GM12878 (cell line): ENCODE data around the gene ZBTB16. TPM values are rescaled to one million over a fixed set of nuclear protein-coding genes. Genes with fewer than 3 reads are reported as not detected.

Experiments
- ATAC-seq: fragments of 200-7000 bp; cut with Tn5 transposase; 3 replicates; pipeline ENCODE4 v1.9.1; 2020; ENCODE audit warnings: mild to moderate bottlenecking, moderate library complexity
- BruUV-seq: library from RNA; stranded (reverse); fragments of 400-500 nt; replicated peaks from 2 replicates; lab custom pipeline; 2021; lab: Mats Ljungman, UMichigan
- CTCF ChIA-PET: fragments of 300-600 bp; sonication (Branson Sonifier 250); formaldehyde crosslinking; extraction: SDS; loops from one replicate; lab custom pipeline; 2021; ENCODE audit warnings: inconsistent platforms; lab: Yijun Ruan, JAX
- POLR2A ChIA-PET: fragments of 350-600 bp; formaldehyde crosslinking; extraction: SDS; loops from one replicate; lab custom pipeline; 2021; ENCODE audit warnings: inconsistent platforms; lab: Charles Lee
- RAD21 ChIA-PET: fragments of 300-600 bp; sonication (Branson Sonifier 250); formaldehyde crosslinking; loops from one replicate; lab custom pipeline; 2023; ENCODE audit warnings: antibody characterized with exemption; ENCODE audit not compliant: unreplicated experiment; lab: Charles Lee
- SMC1A ChIA-PET: fragments of 300-600 bp; sonication (Branson Sonifier 250); formaldehyde crosslinking; loops from one replicate; lab custom pipeline; 2023; ENCODE audit not compliant: unreplicated experiment, uncharacterized antibody; lab: Charles Lee
- DNase-seq: peaks from one replicate; pipeline ENCODE4 v3.0.0-alpha.2; 2011; ENCODE audit warnings: low read depth, low spot score
- FAIRE-seq: peaks from 3 replicates; lab custom pipeline; 2011; peaks lifted over from hg19 to GRCh38; lab: Jason Lieb, UNC
- H2AFZ ChIP-seq: 2 replicates; pipeline ENCODE4 v1.6.0; 2011; ENCODE audit warnings: low read depth, low read length, control low read depth; ENCODE audit not compliant: control insufficient read depth
- H3K27ac ChIP-seq: 2 replicates; pipeline ENCODE4 v1.5.1; 2011; ENCODE audit warnings: control low read depth; ENCODE audit not compliant: control insufficient read depth, insufficient read depth
- H3K27me3 ChIP-seq, 2 experiments: replicated peaks in 1 of 2; 2 replicates each; pipeline versions ENCODE4 v1.6.0 to v1.6.1; 2011; ENCODE audit warnings: low read length in 1 of 2; ENCODE audit not compliant: control insufficient read depth in 2 of 2, insufficient read depth in 2 of 2
- H3K36me3 ChIP-seq, 2 experiments: 2 replicates each; pipeline ENCODE4 v1.5.1; 2011; ENCODE audit warnings: low read length in 1 of 2; ENCODE audit not compliant: control insufficient read depth in 2 of 2, insufficient read depth in 2 of 2
- H3K4me1 ChIP-seq: 2 replicates; pipeline ENCODE4 v1.6.1; 2011; ENCODE audit warnings: mild to moderate bottlenecking, low read length, moderate library complexity, mixed read lengths; ENCODE audit not compliant: control insufficient read depth, insufficient read depth
- H3K4me2 ChIP-seq: 2 replicates; pipeline ENCODE4 v1.6.0; 2011; ENCODE audit warnings: control low read depth; ENCODE audit not compliant: control insufficient read depth, insufficient read depth
- H3K4me3 ChIP-seq: fragments of 200-600 bp; sonication (generic); 2 replicates; pipeline ENCODE4 v1.5.1; 2016
- H3K79me2 ChIP-seq: 2 replicates; pipeline ENCODE4 v1.6.0; 2011; ENCODE audit warnings: low read length; ENCODE audit not compliant: control insufficient read depth, insufficient read depth
- H3K9ac ChIP-seq: 2 replicates; pipeline ENCODE4 v1.8.0; 2011; ENCODE audit warnings: low read length, control low read depth, mixed read lengths; ENCODE audit not compliant: control insufficient read depth, insufficient read depth
- H3K9me3 ChIP-seq: replicated peaks from 3 replicates; pipeline ENCODE4 v1.5.1; 2011; ENCODE audit warnings: mild to moderate bottlenecking, low read length; ENCODE audit not compliant: control insufficient read depth, insufficient read depth
- H4K20me1 ChIP-seq: 2 replicates; pipeline ENCODE4 v1.6.0; 2011; ENCODE audit not compliant: control insufficient read depth, insufficient read depth
- BCL11A ChIP-seq: IDR thresholded peaks from 2 replicates; pipeline ENCODE4 v1.6.1; 2011; ENCODE audit warnings: low read depth, low read length
- BHLHE40 ChIP-seq, 2 experiments: fragments of 450-650 bp in 1 of 2; IDR thresholded peaks; 2 replicates each; pipeline ENCODE4 v1.6.1; 2011 to 2017; ENCODE audit warnings: low read depth in 2 of 2, borderline replicate concordance in 1 of 2, improper control_type of control experiment in 1 of 2, low read length in 1 of 2, mild to moderate bottlenecking in 1 of 2
- CHD2 ChIP-seq: IDR thresholded peaks from 2 replicates; pipeline ENCODE4 v1.6.1; 2011; ENCODE audit warnings: low read depth, low read length, improper control_type of control experiment, borderline replicate concordance
- ELK1 ChIP-seq: IDR thresholded peaks from 2 replicates; pipeline ENCODE4 v1.6.1; 2012; ENCODE audit warnings: low read depth, low read length, improper control_type of control experiment
- IRF5 ChIP-seq: fragments of 450-650 bp; IDR thresholded peaks from 2 replicates; pipeline ENCODE4 v1.6.1; 2017; ENCODE audit warnings: borderline replicate concordance
- MLLT1 ChIP-seq: fragments of 450-650 bp; IDR thresholded peaks from 2 replicates; pipeline ENCODE4 v1.6.1; 2016; ENCODE audit warnings: mild to moderate bottlenecking
- MTA2 ChIP-seq: fragments of 450-650 bp; IDR thresholded peaks from 2 replicates; pipeline ENCODE4 v1.6.1; 2016; ENCODE audit warnings: low read depth, mild to moderate bottlenecking, moderate library complexity
- POU2F2 ChIP-seq: IDR thresholded peaks from 3 replicates; pipeline ENCODE4 v1.6.1; 2011; ENCODE audit warnings: low read depth, mild to moderate bottlenecking, low read length, borderline replicate concordance
- RAD51 ChIP-seq: fragments of 450-650 bp; IDR thresholded peaks from 2 replicates; pipeline ENCODE4 v1.6.1; 2016; ENCODE audit warnings: moderate library complexity, mild to moderate bottlenecking, inconsistent platforms
- RUNX3 ChIP-seq: IDR thresholded peaks from 2 replicates; pipeline ENCODE4 v1.6.1; 2012; ENCODE audit warnings: low read length, inconsistent platforms
- SMARCA5 ChIP-seq: fragments of 450-650 bp; IDR thresholded peaks from 2 replicates; pipeline ENCODE4 v1.6.1; 2017; ENCODE audit warnings: mild to moderate bottlenecking
- STAT1 ChIP-seq: fragments of 450-650 bp; conservative IDR thresholded peaks from 2 replicates; pipeline ENCODE4 v1.6.1; 2014; ENCODE audit warnings: antibody characterized with exemption, mild to moderate bottlenecking
- WRNIP1 ChIP-seq: IDR thresholded peaks from 2 replicates; pipeline ENCODE4 v1.6.1; 2011; ENCODE audit warnings: low read depth, low read length, improper control_type of control experiment, borderline replicate concordance
- YBX1 ChIP-seq: fragments of 450-650 bp; IDR thresholded peaks from 2 replicates; pipeline ENCODE4 v1.6.1; 2016; ENCODE audit warnings: antibody characterized with exemption
- ZBTB40 ChIP-seq: fragments of 450-650 bp; IDR thresholded peaks from 2 replicates; pipeline ENCODE4 v1.6.1; 2016; ENCODE audit warnings: mild to moderate bottlenecking, moderate library complexity, borderline replicate concordance
- ZNF24 ChIP-seq: fragments of 450-650 bp; IDR thresholded peaks from 2 replicates; pipeline ENCODE4 v1.6.1; 2017; ENCODE audit warnings: antibody characterized with exemption, mild to moderate bottlenecking
- WGBS: methylation state at CpG from one replicate; pipeline ENCODE4 v1.1.6; 2016; ENCODE audit warnings: low lambda C conversion rate; ENCODE audit not compliant: insufficient replicate concordance, insufficient coverage; ENCODE audit errors: missing lambda C conversion rate; 5-methylcytosine and 5-hydroxymethylcytosine counted together
- in situ Hi-C: fragments of 300-500 bp; cut with MboI; formaldehyde crosslinking; loops from 9 replicates; pipeline ENCODE4 v1.14.3; 2018; ENCODE audit warnings: mixed read lengths
- intact Hi-C: fragments of 100-400 bp; cut with micrococcal nuclease; formaldehyde crosslinking; loops from one replicate; pipeline ENCODE4 v1.14.2; 2022; ENCODE audit not compliant: unreplicated experiment
- polyA plus RNA-seq, 11 experiments: library from polyadenylated mRNA; depleted of rRNA in 4 of 11; unstranded in 6 of 11; stranded (reverse) in 5 of 11; fragments of >200 nt; fragmentation: Nextera tagmentation in 4 of 11; fragmentation: Illumina TruSeq in 1 of 11; extraction: Ambion mirVana in 4 of 11; extraction: Trizol in 1 of 11; gene quantifications; 1 replicate in 1 of 11; 2 replicates in 10 of 11; pipeline versions ENCODE4 v1.2.1 to v1.2.3, GENCODE V29; 2011 to 2016; ENCODE audit warnings: inconsistent platforms in 2 of 11, missing spikeins in 2 of 11, low read depth in 1 of 11
- total RNA-seq, 4 experiments: library from RNA; depleted of rRNA in 3 of 4; stranded (reverse); fragments of >200 nt in 3 of 4; fragmentation: Illumina TruSeq in 1 of 4; extraction: Trizol in 1 of 4; gene quantifications; 2 replicates each; pipeline versions ENCODE4 v1.2.1 to v1.2.3, GENCODE V29; 2013 to 2021

ZBTB16 gene
- total and polyA plus RNA-seq, 10 of the 15 experiments (the other 5 are each of a cell fraction or from before 2014, with no cell fraction given), result 0.38 TPM; not detected in 9

- no peak for TF ChIP-seq MLLT1
- no peak for TF ChIP-seq RUNX3
- no peak for TF ChIP-seq POU2F2
- TF ChIP-seq BHLHE40 (IDR thresholded peaks at IDR 0.05; ENCODE audit: borderline replicate concordance in 1 of 2, low read depth in 2 of 2, low read length in 1 of 2), result no peak
- no peak for TF ChIP-seq ZNF24
- no peak for TF ChIP-seq IRF5
Measured at GRCh38 chr11:114133548-114134329, 74.2 kb downstream of the ZBTB16 start (continued).

GRCh38 chr11:114134870-114135269 lies 75.4 kb downstream of the ZBTB16 start:
- ATAC-seq (no peak), DNase-seq (no peak), FAIRE-seq (no peak)
- Histone ChIP-seq H3K36me3 (no peaks in the 10 kb centered on the region), H4K20me1 (no peaks in the 10 kb centered on the region), H3K4me1 (no peaks in the 10 kb centered on the region), H3K4me3 (no peak overlapping the region), H3K79me2 (no peaks in the 10 kb centered on the region), H3K27ac (no peak overlapping the region), H3K27me3 (no peaks in the 10 kb centered on the region; a peak in 2 of 4 replicates), H3K4me2 (no peak overlapping the region), H3K9ac (no peak overlapping the region), H3K9me3 (no peaks in the 10 kb centered on the region), H2AFZ (no peak overlapping the region)
- ChIA-PET RAD21 (no interaction called here), SMC1A (no interaction called here), CTCF (no interaction called here), POLR2A (no interaction called here)
- in situ Hi-C loops (no loop called here), intact Hi-C loops (no loop called here)
- 13% methylated on average over 3 of the region's 3 CpGs for WGBS
- BruUV-seq, result no TSS peak
- TF ChIP-seq CHD2, result no peak
- TF ChIP-seq YBX1, result no peak
- TF ChIP-seq MTA2, result no peak
- TF ChIP-seq STAT1, result no peak
- no peak for TF ChIP-seq SMARCA5
- TF ChIP-seq ZBTB40, result no peak
- TF ChIP-seq ELK1, result no peak
- no peak for TF ChIP-seq WRNIP1
- no peak for TF ChIP-seq BCL11A
- no peak for TF ChIP-seq RAD51
